Endothelial cell of umbilical vein (primary cell): ENCODE results near the gene ASTN1. TPM values are rescaled to one million over a fixed set of nuclear protein-coding genes. Genes with fewer than 3 reads are reported as not detected.

ENCODE experiments used
- BruUV-seq: library from RNA; stranded (reverse); fragments of 400-500 nt; replicated peaks from 2 replicates; lab custom pipeline; 2021; lab: Mats Ljungman, UMichigan
- CTCF ChIA-PET: fragments of 300-600, 350-600 bp; sonication (Branson Sonifier 250); formaldehyde crosslinking; loops from one replicate; lab custom pipeline; 2021; ENCODE audit warnings: antibody characterized with exemption, inconsistent platforms; lab: Charles Lee
- POLR2A ChIA-PET: fragments of 300-600, 350-600 bp; sonication (Branson Sonifier 250); formaldehyde crosslinking; loops from one replicate; lab custom pipeline; 2021; ENCODE audit warnings: antibody characterized with exemption, inconsistent platforms; lab: Charles Lee
- DNase-seq: peaks from one replicate; pipeline ENCODE4 v3.0.0-alpha.2; 2011; ENCODE audit warnings: low read depth, low spot score
- FAIRE-seq: peaks from 2 replicates; lab custom pipeline; 2011; peaks lifted over from hg19 to GRCh38; lab: Jason Lieb, UNC
- H2AFZ ChIP-seq: 2 replicates; pipeline ENCODE4 v1.6.0; 2012; ENCODE audit warnings: low read depth, low read length, control low read depth, inconsistent platforms
- H3K27ac ChIP-seq: 2 replicates; pipeline ENCODE4 v1.5.1; 2011; ENCODE audit warnings: low read depth, mild to moderate bottlenecking, control low read depth, low read length, moderate library complexity; ENCODE audit not compliant: insufficient read depth
- H3K27me3 ChIP-seq, 2 experiments: 2 replicates each; pipeline versions ENCODE4 v1.6.0 to v1.6.1; 2011; ENCODE audit warnings: low read length in 2 of 2, mixed read lengths in 1 of 2; ENCODE audit not compliant: control insufficient read depth in 2 of 2, insufficient read depth in 2 of 2
- H3K36me3 ChIP-seq, 2 experiments: 2 replicates in 1 of 2; 3 replicates in 1 of 2; pipeline ENCODE4 v1.5.1; 2011; ENCODE audit warnings: low read length in 2 of 2, mild to moderate bottlenecking in 1 of 2, moderate library complexity in 1 of 2; ENCODE audit not compliant: control insufficient read depth in 2 of 2, insufficient read depth in 2 of 2; ENCODE audit errors: extremely low read depth in 1 of 2
- H3K4me1 ChIP-seq: 3 replicates; pipeline ENCODE4 v1.5.1; 2011; ENCODE audit warnings: mild to moderate bottlenecking, low read length; ENCODE audit not compliant: control insufficient read depth, insufficient read depth; ENCODE audit errors: extremely low read depth
- H3K4me2 ChIP-seq: 2 replicates; pipeline ENCODE4 v1.6.1; 2011; ENCODE audit warnings: low read length, control low read depth, mixed read lengths; ENCODE audit not compliant: insufficient read depth
- H3K4me3 ChIP-seq, 3 experiments: fragments of 200-600 bp in 1 of 3; sonication (generic), shearing (Covaris generic) in 1 of 3; replicated peaks in 1 of 3; 2 replicates each; pipeline ENCODE4 v1.5.1; 2011 to 2016; ENCODE audit warnings: control low read depth in 3 of 3, low read length in 3 of 3, mild to moderate bottlenecking in 2 of 3, inconsistent platforms in 1 of 3, low read depth in 1 of 3, moderate library complexity in 1 of 3; ENCODE audit not compliant: insufficient read depth in 1 of 3
- H3K79me2 ChIP-seq: 2 replicates; pipeline ENCODE4 v1.6.0; 2012; ENCODE audit warnings: low read length, inconsistent platforms; ENCODE audit not compliant: control insufficient read depth, insufficient read depth
- H3K9ac ChIP-seq: replicated peaks from 2 replicates; pipeline ENCODE3; 2011; ENCODE audit warnings: low read length, control low read depth; ENCODE audit not compliant: insufficient read depth; ENCODE audit errors: extremely low read depth
- H3K9me1 ChIP-seq: replicated peaks from 3 replicates; pipeline ENCODE4 v1.6.0; 2011; ENCODE audit warnings: mild to moderate bottlenecking, low read length; ENCODE audit not compliant: control insufficient read depth, insufficient read depth; ENCODE audit errors: extremely low read depth
- H3K9me3 ChIP-seq: replicated peaks from 2 replicates; pipeline ENCODE4 v1.5.1; 2012; ENCODE audit warnings: low read length, inconsistent platforms; ENCODE audit not compliant: control insufficient read depth, insufficient read depth
- H4K20me1 ChIP-seq: replicated peaks from 2 replicates; pipeline ENCODE3; 2011; ENCODE audit warnings: mild to moderate bottlenecking, low read length; ENCODE audit not compliant: control insufficient read depth, insufficient read depth; ENCODE audit errors: extremely low read depth
- EZH2 ChIP-seq: IDR thresholded peaks from 2 replicates; pipeline ENCODE4 v1.6.1; 2012; ENCODE audit warnings: borderline replicate concordance, low read depth, mild to moderate bottlenecking, moderate library complexity, low read length, inconsistent platforms; ENCODE audit not compliant: severe bottlenecking
- FOS ChIP-seq: IDR thresholded peaks from 2 replicates; pipeline ENCODE4 v1.6.1; 2011; ENCODE audit warnings: mild to moderate bottlenecking, low read length, moderate library complexity, borderline replicate concordance; ENCODE audit not compliant: insufficient read depth
- GATA2 ChIP-seq: IDR thresholded peaks from 2 replicates; pipeline ENCODE4 v1.7.0; 2011; ENCODE audit warnings: low read depth, mild to moderate bottlenecking, moderate library complexity, mixed read lengths, low read length; ENCODE audit not compliant: insufficient read length, insufficient read depth
- MAX ChIP-seq: IDR thresholded peaks from 2 replicates; pipeline ENCODE4 v1.6.1; 2011; ENCODE audit not compliant: insufficient read depth, insufficient read length
- MYC ChIP-seq: IDR thresholded peaks from one replicate; pipeline ENCODE4 v1.6.1; 2011; ENCODE audit warnings: mild to moderate bottlenecking, low read depth, low read length
- POLR2AphosphoS5 ChIP-seq: IDR thresholded peaks from 2 replicates; pipeline ENCODE4 v1.6.1; 2012; ENCODE audit warnings: low read depth, mild to moderate bottlenecking, control low read depth, low read length, moderate library complexity; ENCODE audit not compliant: insufficient read depth
- dilution Hi-C: fragments of 300-500 bp; cut with MboI; formaldehyde crosslinking; loops from one replicate; pipeline ENCODE4 v1.15.0; 2019; ENCODE audit warnings: low sequenced_read_pairs; ENCODE audit not compliant: extremely low pct_ligation_motif_present
- intact Hi-C: fragments of 100-400 bp; cut with micrococcal nuclease; formaldehyde crosslinking; loops from one replicate; pipeline ENCODE4 v1.10.0; 2022
- polyA plus RNA-seq, 4 experiments: library from polyadenylated mRNA; depleted of rRNA in 3 of 4; stranded (reverse) in 3 of 4; unstranded in 1 of 4; fragments of >200 nt; gene quantifications; 2 replicates each; pipeline versions ENCODE4 v1.2.1 to v1.2.3, GENCODE V29; 2011 to 2012; ENCODE audit warnings: missing spikeins in 1 of 4
- total RNA-seq: library from RNA; stranded (reverse); gene quantifications from 2 replicates; pipeline ENCODE4 v1.2.3, GENCODE V29; 2021
- TF ChIP-seq, protein P1 (sequence below), 2 donors: IDR thresholded peaks; 1 replicate in 1 of 2; 2 replicates in 1 of 2; pipeline ENCODE4 v1.5.1; 2011; ENCODE audit warnings: low read length in 2 of 2, mild to moderate bottlenecking in 2 of 2, moderate library complexity in 2 of 2, control low read depth in 1 of 2, inconsistent platforms in 1 of 2, low read depth in 1 of 2; ENCODE audit not compliant: insufficient read depth in 1 of 2; ENCODE audit errors: extremely low read depth in 1 of 2

Gene ASTN1
- total and polyA plus RNA-seq, 2 donors (not counting 3 experiments of a cell fraction or from before 2014, with no cell fraction given), result 0.04 TPM; not detected in 1

- intact Hi-C loops, result no loop called here
- no peak overlapping the region for H3K4me3 ChIP-seq
- H3K79me2 ChIP-seq, result no peaks in the 10 kb centered on the region
- FAIRE-seq, result no peak
- no peaks in the 10 kb centered on the region for H3K36me3 ChIP-seq
- no peak overlapping the region for H3K4me2 ChIP-seq
- CTCF ChIA-PET, result no interaction called here
- POLR2A ChIA-PET, result no interaction called here
- H3K27me3 ChIP-seq, result no peaks in the 10 kb centered on the region
- peaks cover 2% of the 10 kb centered on the region for H3K9me3 ChIP-seq
- H2AFZ ChIP-seq, result no peak overlapping the region
- BruUV-seq, result no TSS peak
- H3K9ac ChIP-seq, result no peak overlapping the region
- DNase-seq, result no peak
- dilution Hi-C loops, result no loop called here
- TF ChIP-seq MYC (no peak), GATA2 (no peak), MAX (no peak), POLR2AphosphoS5 (no peak), EZH2 (no peak)
- no peaks in the 10 kb centered on the region for H3K9me1 ChIP-seq
- H3K4me1 ChIP-seq, result no peaks in the 10 kb centered on the region
- no peaks in the 10 kb centered on the region for H4K20me1 ChIP-seq
- no peak overlapping the region for H3K27ac ChIP-seq
These were observed 32.8 kb downstream of the ASTN1 start for GRCh38 chr1:177131723-177132122.

GRCh38 chr1:177130451-177130945, 34.0 kb downstream of the ASTN1 start:
- H3K79me2 ChIP-seq, result no peaks in the 10 kb centered on the region
- H2AFZ ChIP-seq, result no peak overlapping the region
- no TSS peak for BruUV-seq
- H3K4me1 ChIP-seq, result no peaks in the 10 kb centered on the region
- CTCF ChIA-PET, result no interaction called here
- no peak overlapping the region for H3K4me2 ChIP-seq
- H3K36me3 ChIP-seq, result no peaks in the 10 kb centered on the region
- H3K4me3 ChIP-seq, result no peak overlapping the region
- H3K27ac ChIP-seq, result no peak overlapping the region
- DNase-seq, result no peak
- TF ChIP-seq EZH2 (no peak), FOS (no peak)
- TF ChIP-seq, protein P1, sequence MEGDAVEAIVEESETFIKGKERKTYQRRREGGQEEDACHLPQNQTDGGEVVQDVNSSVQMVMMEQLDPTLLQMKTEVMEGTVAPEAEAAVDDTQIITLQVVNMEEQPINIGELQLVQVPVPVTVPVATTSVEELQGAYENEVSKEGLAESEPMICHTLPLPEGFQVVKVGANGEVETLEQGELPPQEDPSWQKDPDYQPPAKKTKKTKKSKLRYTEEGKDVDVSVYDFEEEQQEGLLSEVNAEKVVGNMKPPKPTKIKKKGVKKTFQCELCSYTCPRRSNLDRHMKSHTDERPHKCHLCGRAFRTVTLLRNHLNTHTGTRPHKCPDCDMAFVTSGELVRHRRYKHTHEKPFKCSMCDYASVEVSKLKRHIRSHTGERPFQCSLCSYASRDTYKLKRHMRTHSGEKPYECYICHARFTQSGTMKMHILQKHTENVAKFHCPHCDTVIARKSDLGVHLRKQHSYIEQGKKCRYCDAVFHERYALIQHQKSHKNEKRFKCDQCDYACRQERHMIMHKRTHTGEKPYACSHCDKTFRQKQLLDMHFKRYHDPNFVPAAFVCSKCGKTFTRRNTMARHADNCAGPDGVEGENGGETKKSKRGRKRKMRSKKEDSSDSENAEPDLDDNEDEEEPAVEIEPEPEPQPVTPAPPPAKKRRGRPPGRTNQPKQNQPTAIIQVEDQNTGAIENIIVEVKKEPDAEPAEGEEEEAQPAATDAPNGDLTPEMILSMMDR (IDR thresholded peaks at IDR 0.05; ENCODE audit: extremely low read depth in 1 of 2, insufficient read depth in 1 of 2, low read depth in 1 of 2, low read length in 2 of 2), result no peak
- dilution Hi-C loops, result no loop called here
- no peak overlapping the region for H3K9ac ChIP-seq
- no peaks in the 10 kb centered on the region for H3K27me3 ChIP-seq
- intact Hi-C loops, result no loop called here
- no peaks in the 10 kb centered on the region for H3K9me1 ChIP-seq
- H3K9me3 ChIP-seq, result peaks cover 2% of the 10 kb centered on the region
- FAIRE-seq, result no peak
- POLR2A ChIA-PET, result no interaction called here
- H4K20me1 ChIP-seq, result no peaks in the 10 kb centered on the region
